ENCODE data around the gene PRKN.

PRKN gene

DNA sequence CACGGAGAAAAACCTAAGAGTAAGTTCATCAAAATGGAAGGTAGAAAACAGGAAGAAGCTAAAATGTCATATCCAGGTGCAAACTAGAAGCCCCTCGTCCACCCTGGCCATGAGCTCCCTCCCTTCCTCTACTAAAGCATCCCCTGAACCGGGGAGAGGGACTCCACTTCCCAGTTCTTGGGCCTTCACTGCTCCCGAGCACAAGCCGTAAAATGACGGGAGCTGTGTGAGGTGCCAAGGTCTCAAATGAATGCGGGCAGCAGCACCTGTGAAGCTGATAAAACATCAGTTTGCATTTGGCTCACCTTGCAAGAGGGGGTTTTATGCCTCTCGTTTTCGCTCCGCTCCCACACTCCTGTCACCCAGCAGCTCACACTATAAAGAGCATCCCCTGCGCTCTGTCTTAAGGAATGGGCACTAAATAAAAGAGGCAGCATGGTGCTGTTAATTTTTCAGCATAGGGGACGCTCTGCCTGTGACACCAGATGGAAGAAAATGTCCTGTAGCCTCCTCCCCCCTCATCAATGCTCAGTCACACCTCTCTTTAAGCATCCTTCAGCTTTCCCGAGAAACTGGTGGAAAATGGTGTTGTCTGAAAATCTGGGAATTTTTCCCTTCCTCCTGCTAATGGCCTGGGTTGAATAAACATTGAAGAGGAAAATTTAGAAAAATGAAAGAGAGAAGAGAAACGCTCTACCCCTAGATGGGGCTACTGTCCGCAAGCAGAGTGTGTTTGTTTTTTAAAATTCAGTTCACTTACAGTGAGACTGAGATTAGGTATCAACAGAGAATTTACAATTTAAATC lies 890.7 kb downstream of the PRKN start:
- H2AFZ ChIP-seq (ENCODE audit: low read depth, low read length): no peak overlapping the region
- H3K4me2 ChIP-seq (ENCODE audit: low read length): no peak overlapping the region
- H3K79me2 ChIP-seq (ENCODE audit: low read length): no peaks in the 10 kb centered on the region
- H3K4me3 ChIP-seq (ENCODE audit: low read length): no peak overlapping the region
- H4K20me1 ChIP-seq (ENCODE audit: insufficient read depth, low read length): no peaks in the 10 kb centered on the region
- no peaks in the 10 kb centered on the region for H3K4me1 ChIP-seq (ENCODE audit: low read length)
- H3K27ac ChIP-seq (ENCODE audit: low read length): no peak overlapping the region
- H3K9me3 ChIP-seq (ENCODE audit: insufficient read depth, low read length): no peaks in the 10 kb centered on the region
- no peak overlapping the region for H3K9ac ChIP-seq (ENCODE audit: low read length)
- H3K36me3 ChIP-seq (replicated peaks; ENCODE audit: low read depth, low read length): no peaks in the 10 kb centered on the region
- TF ChIP-seq, protein P1, sequence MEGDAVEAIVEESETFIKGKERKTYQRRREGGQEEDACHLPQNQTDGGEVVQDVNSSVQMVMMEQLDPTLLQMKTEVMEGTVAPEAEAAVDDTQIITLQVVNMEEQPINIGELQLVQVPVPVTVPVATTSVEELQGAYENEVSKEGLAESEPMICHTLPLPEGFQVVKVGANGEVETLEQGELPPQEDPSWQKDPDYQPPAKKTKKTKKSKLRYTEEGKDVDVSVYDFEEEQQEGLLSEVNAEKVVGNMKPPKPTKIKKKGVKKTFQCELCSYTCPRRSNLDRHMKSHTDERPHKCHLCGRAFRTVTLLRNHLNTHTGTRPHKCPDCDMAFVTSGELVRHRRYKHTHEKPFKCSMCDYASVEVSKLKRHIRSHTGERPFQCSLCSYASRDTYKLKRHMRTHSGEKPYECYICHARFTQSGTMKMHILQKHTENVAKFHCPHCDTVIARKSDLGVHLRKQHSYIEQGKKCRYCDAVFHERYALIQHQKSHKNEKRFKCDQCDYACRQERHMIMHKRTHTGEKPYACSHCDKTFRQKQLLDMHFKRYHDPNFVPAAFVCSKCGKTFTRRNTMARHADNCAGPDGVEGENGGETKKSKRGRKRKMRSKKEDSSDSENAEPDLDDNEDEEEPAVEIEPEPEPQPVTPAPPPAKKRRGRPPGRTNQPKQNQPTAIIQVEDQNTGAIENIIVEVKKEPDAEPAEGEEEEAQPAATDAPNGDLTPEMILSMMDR (IDR thresholded peaks at IDR 0.05; ENCODE audit: low read depth, low read length): peak; percentile 13; the same call in 1 of the 2 replicates
- no peak for TF ChIP-seq EZH2phosphoT487 (IDR thresholded peaks at IDR 0.05; ENCODE audit: low read depth)
- no peaks in the 10 kb centered on the region for H3K27me3 ChIP-seq (ENCODE audit: low read depth, low read length)

DNA sequence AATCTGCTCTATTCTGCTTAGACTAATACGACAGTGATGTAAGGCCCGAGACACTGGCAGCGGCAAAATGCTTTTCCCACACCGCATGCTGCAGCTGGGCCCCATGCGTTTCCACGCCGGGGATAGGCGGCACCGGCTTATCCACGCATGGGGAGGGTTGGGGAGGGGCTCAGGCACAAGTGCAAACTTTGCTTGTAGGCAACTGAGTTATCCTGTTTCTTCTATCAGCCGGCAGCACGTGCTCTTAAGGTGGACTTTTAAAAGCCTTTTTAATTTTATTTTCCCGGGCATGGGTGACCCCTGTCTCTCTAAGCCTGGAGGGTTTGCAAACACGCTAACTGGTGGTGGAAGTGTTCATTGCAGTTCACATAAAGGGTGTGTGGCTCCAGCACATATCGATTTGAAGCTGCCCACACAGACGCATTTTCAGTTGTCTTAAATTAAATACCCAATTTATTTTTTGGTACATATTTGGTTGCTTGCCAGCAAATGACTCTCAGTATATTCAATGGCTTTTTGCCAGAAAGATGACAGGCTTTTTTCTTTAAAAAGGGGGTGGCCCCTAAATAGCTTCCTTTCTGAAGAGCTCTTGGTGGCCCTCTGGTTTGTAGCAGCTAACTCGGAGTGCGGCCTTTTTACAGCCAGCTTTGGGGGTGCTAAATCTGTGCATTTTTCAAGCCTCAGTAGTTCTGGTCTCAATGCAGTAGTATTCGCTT lies 891.9 kb downstream of the PRKN start:
- Histone ChIP-seq H4K20me1 (ENCODE audit: insufficient read depth, low read length) (no peaks in the 10 kb centered on the region), H3K79me2 (ENCODE audit: low read length) (no peaks in the 10 kb centered on the region), H3K4me1 (ENCODE audit: low read length) (no peaks in the 10 kb centered on the region), H2AFZ (ENCODE audit: low read depth, low read length) (no peak overlapping the region), H3K36me3 (replicated peaks; ENCODE audit: low read depth, low read length) (no peaks in the 10 kb centered on the region), H3K27me3 (ENCODE audit: low read depth, low read length) (no peaks in the 10 kb centered on the region), H3K9ac (ENCODE audit: low read length) (no peak overlapping the region), H3K9me3 (ENCODE audit: insufficient read depth, low read length) (no peaks in the 10 kb centered on the region), H3K4me2 (ENCODE audit: low read length) (no peak overlapping the region), H3K27ac (ENCODE audit: low read length) (no peak overlapping the region), H3K4me3 (ENCODE audit: low read length) (no peak overlapping the region)
- no peak for TF ChIP-seq EZH2phosphoT487 (IDR thresholded peaks at IDR 0.05; ENCODE audit: low read depth)
- TF ChIP-seq, protein P1 (IDR thresholded peaks at IDR 0.05; ENCODE audit: low read depth, low read length): no peak

DNA sequence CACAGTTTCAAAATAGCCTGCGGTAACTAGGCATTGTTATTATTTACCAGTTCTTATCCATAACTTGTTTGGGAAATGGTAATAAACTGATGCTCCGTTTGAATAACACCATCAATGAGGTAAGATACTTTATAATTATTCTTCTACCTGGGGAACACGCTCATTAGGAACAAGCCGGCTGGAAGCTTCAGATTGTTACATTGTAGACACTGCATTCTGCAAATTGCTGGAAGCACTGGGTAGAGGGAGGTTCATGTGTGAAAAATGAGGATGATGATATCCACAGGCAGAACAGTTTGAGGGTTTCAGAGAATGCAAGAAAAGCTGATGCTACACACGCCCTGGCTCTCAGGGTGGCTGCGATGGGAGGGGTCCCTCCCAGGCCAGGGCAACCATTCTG lies 893.1 kb downstream of the PRKN start:
- no peaks in the 10 kb centered on the region for H3K4me1 ChIP-seq (ENCODE audit: low read length)
- H3K36me3 ChIP-seq (replicated peaks; ENCODE audit: low read depth, low read length): no peaks in the 10 kb centered on the region
- no peak overlapping the region for H3K4me3 ChIP-seq (ENCODE audit: low read length)
- no peak overlapping the region for H3K9ac ChIP-seq (ENCODE audit: low read length)
- no peak overlapping the region for H3K27ac ChIP-seq (ENCODE audit: low read length)
- H3K9me3 ChIP-seq (ENCODE audit: insufficient read depth, low read length): no peaks in the 10 kb centered on the region
- no peak overlapping the region for H3K4me2 ChIP-seq (ENCODE audit: low read length)
- no peak overlapping the region for H2AFZ ChIP-seq (ENCODE audit: low read depth, low read length)
- H3K27me3 ChIP-seq (ENCODE audit: low read depth, low read length): no peaks in the 10 kb centered on the region
- no peaks in the 10 kb centered on the region for H3K79me2 ChIP-seq (ENCODE audit: low read length)
- TF ChIP-seq, protein P1 (IDR thresholded peaks at IDR 0.05; ENCODE audit: low read depth, low read length): no peak
- no peak for TF ChIP-seq EZH2phosphoT487 (IDR thresholded peaks at IDR 0.05; ENCODE audit: low read depth)
- no peaks in the 10 kb centered on the region for H4K20me1 ChIP-seq (ENCODE audit: insufficient read depth, low read length)

DNA sequence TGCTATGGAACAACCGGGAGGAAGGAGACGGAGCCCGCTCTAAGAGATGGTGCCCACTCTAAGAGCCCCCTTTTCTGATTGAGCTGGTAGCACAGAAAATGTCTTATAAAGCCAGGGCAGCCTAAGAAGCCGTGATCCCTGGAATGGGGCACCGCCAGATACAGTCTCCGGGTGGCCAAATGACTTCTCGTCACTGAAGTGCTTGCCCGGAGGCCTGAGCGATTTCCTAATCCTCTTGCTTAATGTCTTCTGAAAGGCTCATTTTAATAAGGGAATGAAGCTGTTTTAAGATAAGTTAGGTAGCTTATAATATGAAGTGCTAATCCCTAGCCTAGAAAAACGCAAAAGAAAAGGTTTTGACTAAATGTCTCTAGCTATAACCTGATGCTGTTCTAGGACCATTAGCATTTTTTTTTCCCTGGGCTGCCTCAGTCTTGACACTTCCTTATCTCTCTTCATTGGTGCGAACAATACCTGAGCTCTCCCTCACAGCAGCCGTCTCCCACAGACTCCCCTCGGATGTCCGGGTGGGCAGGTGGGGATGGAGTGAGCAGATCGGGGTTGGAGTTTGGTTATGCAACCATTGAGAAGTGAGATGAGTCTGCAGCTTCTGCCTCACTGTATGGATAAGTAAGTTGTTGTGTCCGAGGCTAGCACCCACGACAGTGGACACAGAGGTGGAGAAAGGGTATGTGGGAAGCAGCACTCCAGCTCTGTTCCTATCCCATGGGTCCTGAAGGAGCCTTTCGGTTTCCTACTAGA lies 894.3 kb downstream of the PRKN start:
- no peaks in the 10 kb centered on the region for H4K20me1 ChIP-seq (ENCODE audit: insufficient read depth, low read length)
- no peak overlapping the region for H3K27ac ChIP-seq (ENCODE audit: low read length)
- TF ChIP-seq EZH2phosphoT487 (IDR thresholded peaks at IDR 0.05; ENCODE audit: low read depth): no peak
- TF ChIP-seq, protein P1 (IDR thresholded peaks at IDR 0.05; ENCODE audit: low read depth, low read length): no peak
- no peaks in the 10 kb centered on the region for H3K36me3 ChIP-seq (replicated peaks; ENCODE audit: low read depth, low read length)
- H3K4me3 ChIP-seq (ENCODE audit: low read length): no peak overlapping the region
- H3K9ac ChIP-seq (ENCODE audit: low read length): no peak overlapping the region
- no peaks in the 10 kb centered on the region for H3K79me2 ChIP-seq (ENCODE audit: low read length)
- H3K4me2 ChIP-seq (ENCODE audit: low read length): no peak overlapping the region
- no peaks in the 10 kb centered on the region for H3K4me1 ChIP-seq (ENCODE audit: low read length)
- H3K9me3 ChIP-seq (ENCODE audit: insufficient read depth, low read length): no peaks in the 10 kb centered on the region
- H2AFZ ChIP-seq (ENCODE audit: low read depth, low read length): no peak overlapping the region
- no peaks in the 10 kb centered on the region for H3K27me3 ChIP-seq (ENCODE audit: low read depth, low read length)

All from OCI-LY3 (cell line).